HEK293T (cell line): ENCODE measurements around the gene GPR65.

ENCODE experiments used
- CTCF ChIA-PET: fragments of 350-600 bp; formaldehyde crosslinking; extraction: SDS; loops from one replicate; lab custom pipeline; 2021; ENCODE audit warnings: antibody characterized with exemption, inconsistent platforms; lab: Yijun Ruan, JAX
- POLR2A ChIA-PET: fragments of 350-600 bp; formaldehyde crosslinking; extraction: SDS; loops from one replicate; lab custom pipeline; 2020; ENCODE audit warnings: antibody characterized with exemption, inconsistent platforms; lab: Yijun Ruan, JAX
- DNase-seq: peaks from one replicate; pipeline ENCODE4 v3.0.0; 2012; ENCODE audit warnings: mixed read lengths; ENCODE audit errors: extremely low spot score
- ARNT ChIP-seq: fragments of 450-650 bp; IDR thresholded peaks from 2 replicates; pipeline ENCODE4 v1.6.1; 2017; ENCODE audit warnings: mild to moderate bottlenecking
- BHLHE40 ChIP-seq: fragments of 450-650 bp; IDR thresholded peaks from 2 replicates; pipeline ENCODE4 v1.6.1; 2016; ENCODE audit warnings: mild to moderate bottlenecking, moderate library complexity, borderline replicate concordance
- CTBP1 ChIP-seq: fragments of 450-650 bp; IDR thresholded peaks from 2 replicates; pipeline ENCODE4 v1.6.1; 2016; ENCODE audit warnings: borderline replicate concordance
- ELF4 ChIP-seq: fragments of 450-650 bp; IDR thresholded peaks from 2 replicates; pipeline ENCODE4 v1.6.1; 2017; ENCODE audit warnings: antibody characterized with exemption
- FOXA1 ChIP-seq: fragments of 450-650 bp; IDR thresholded peaks from 2 replicates; pipeline ENCODE4 v1.6.1; 2016; ENCODE audit warnings: mild to moderate bottlenecking
- FOXK2 ChIP-seq: fragments of 450-650 bp; IDR thresholded peaks from 2 replicates; pipeline ENCODE4 v1.6.1; 2016; ENCODE audit warnings: mild to moderate bottlenecking
- FOXM1 ChIP-seq: fragments of 450-650 bp; IDR thresholded peaks from 2 replicates; pipeline ENCODE4 v1.6.1; 2017; ENCODE audit warnings: mild to moderate bottlenecking, borderline replicate concordance
- HDGF ChIP-seq: fragments of 450-650 bp; IDR thresholded peaks from 2 replicates; pipeline ENCODE4 v1.6.1; 2017; ENCODE audit warnings: antibody characterized with exemption, borderline replicate concordance
- L3MBTL2 ChIP-seq: fragments of 450-650 bp; conservative IDR thresholded peaks from 2 replicates; pipeline ENCODE4 v1.6.1; 2016; ENCODE audit warnings: mild to moderate bottlenecking
- LEF1 ChIP-seq: fragments of 450-650 bp; IDR thresholded peaks from 2 replicates; pipeline ENCODE4 v1.6.1; 2017; ENCODE audit warnings: mild to moderate bottlenecking, borderline replicate concordance
- NFRKB ChIP-seq: fragments of 450-650 bp; IDR thresholded peaks from 2 replicates; pipeline ENCODE4 v1.6.1; 2016; ENCODE audit warnings: mild to moderate bottlenecking, moderate library complexity
- SP1 ChIP-seq: fragments of 450-650 bp; IDR thresholded peaks from 2 replicates; pipeline ENCODE4 v1.6.1; 2017
- SUZ12 ChIP-seq: fragments of 450-650 bp; IDR thresholded peaks from 2 replicates; pipeline ENCODE4 v1.6.1; 2016; ENCODE audit warnings: mild to moderate bottlenecking
- TARDBP ChIP-seq: fragments of 450-650 bp; IDR thresholded peaks from 2 replicates; pipeline ENCODE4 v1.6.1; 2016
- ZNF384 ChIP-seq: fragments of 450-650 bp; IDR thresholded peaks from 2 replicates; pipeline ENCODE4 v1.6.1; 2016
- TF ChIP-seq, protein P1 (sequence below): fragments of 450-650 bp; IDR thresholded peaks from 2 replicates; pipeline ENCODE4 v1.6.1; 2016

The GPR65 gene

DNA sequence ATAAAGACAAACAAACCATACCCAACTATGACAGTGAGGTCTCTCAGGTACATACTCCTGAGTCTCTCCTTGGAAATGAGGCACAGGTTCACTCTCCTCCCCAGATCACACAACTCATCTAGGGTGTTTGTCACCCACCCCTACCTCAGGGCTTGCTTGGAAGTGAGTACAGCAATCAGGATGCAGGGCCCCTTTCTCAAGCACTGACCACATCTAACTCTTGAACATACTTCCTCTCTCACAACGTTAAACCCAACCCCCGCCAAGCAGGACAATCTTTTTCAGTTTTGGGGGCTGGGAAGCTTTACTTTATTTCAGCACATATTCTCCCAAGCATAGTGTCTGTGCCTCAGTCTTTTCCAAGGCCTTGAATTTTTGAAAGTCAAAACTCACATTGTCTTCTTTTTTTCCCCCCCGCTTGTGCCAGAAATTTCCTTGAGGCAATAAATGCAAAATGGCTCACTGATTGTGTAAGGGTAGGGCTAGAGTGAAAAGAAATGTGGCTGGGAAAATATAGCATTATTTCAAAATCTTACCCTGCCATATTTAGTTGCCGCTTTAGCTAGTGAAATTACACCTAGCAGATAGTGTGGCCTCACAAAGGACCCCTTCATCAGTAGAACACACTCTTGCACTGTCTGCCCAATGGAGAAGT lies 2.4 kb upstream of the GPR65 start:
- no peak for DNase-seq
- no peak for TF ChIP-seq NFRKB
- TF ChIP-seq SUZ12, result no peak
- no peak for TF ChIP-seq FOXK2
- no peak for TF ChIP-seq HDGF
- no peak for TF ChIP-seq SP1
- no peak for TF ChIP-seq ZNF384
- TF ChIP-seq FOXM1, result no peak
- CTCF ChIA-PET, result no interaction called here
- POLR2A ChIA-PET, result no interaction called here

DNA sequence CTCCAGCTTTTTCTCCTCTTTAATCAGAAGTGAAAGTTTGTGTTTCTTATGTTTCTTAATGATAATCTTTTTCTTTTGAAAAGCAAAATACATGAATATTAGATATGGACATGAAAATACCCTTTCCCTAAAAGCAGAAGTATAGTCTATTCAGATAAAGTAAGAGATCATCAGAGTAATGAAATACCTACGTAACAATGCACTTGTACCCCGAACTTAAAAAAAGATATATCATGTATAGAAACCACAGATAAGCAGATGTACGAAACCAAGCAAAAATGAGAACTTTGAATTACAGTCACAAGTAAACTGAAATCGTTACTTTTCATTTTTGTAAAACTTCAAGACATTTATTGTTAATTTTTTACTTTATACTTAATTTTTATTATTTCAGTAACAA lies 1.5 kb upstream of the GPR65 start:
- ChIA-PET CTCF (no interaction called here), POLR2A (no interaction called here)
- TF ChIP-seq HDGF, result no peak
- no peak for TF ChIP-seq TARDBP
- no peak for TF ChIP-seq SP1
- no peak for TF ChIP-seq L3MBTL2
- no peak for TF ChIP-seq FOXM1
- TF ChIP-seq FOXA1, result no peak
- TF ChIP-seq FOXK2, result no peak
- TF ChIP-seq ARNT, result no peak

DNA sequence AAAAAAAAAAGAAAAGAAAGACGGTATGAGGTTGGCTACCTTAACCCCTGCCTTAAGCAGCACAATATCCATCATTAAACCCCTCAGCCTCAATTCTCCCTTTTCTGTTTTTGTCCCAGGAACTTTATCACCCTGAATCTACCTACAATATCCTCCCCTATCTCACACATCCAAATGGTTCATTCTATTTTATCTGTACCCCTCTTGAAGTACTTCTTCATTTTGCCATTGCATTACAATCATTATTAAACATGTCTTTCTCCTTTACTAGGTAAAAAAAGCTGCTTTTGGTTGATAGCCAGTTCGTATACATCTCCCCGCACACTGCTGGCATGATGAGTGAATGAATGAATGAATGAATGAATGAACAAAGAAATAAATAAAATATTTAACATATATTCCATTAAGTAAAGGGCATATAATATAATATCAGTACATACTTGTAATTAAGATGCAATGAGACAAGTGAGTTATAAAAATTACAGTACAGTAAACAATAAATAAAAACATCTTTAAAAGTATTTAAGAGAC lies 364 bp upstream of the GPR65 start:
- POLR2A ChIA-PET, result no interaction called here
- no peak for DNase-seq
- TF ChIP-seq SUZ12 (no peak), ELF4 (no peak), NFRKB (no peak), LEF1 (no peak), L3MBTL2 (no peak), FOXM1 (no peak), HDGF (no peak), TARDBP (no peak)
- TF ChIP-seq, protein P1, sequence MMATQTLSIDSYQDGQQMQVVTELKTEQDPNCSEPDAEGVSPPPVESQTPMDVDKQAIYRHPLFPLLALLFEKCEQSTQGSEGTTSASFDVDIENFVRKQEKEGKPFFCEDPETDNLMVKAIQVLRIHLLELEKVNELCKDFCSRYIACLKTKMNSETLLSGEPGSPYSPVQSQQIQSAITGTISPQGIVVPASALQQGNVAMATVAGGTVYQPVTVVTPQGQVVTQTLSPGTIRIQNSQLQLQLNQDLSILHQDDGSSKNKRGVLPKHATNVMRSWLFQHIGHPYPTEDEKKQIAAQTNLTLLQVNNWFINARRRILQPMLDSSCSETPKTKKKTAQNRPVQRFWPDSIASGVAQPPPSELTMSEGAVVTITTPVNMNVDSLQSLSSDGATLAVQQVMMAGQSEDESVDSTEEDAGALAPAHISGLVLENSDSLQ, result no peak
- CTCF ChIA-PET, result no interaction called here

More for the DNA sequence above, 1.5 kb upstream of the GPR65 start:
- no peak for DNase-seq

GRCh38 chr14:88005978-88006851 lies 1.3 kb downstream of the GPR65 start:
- no peak for DNase-seq
- ChIA-PET CTCF (no interaction called here), POLR2A (no interaction called here)
- no peak for TF ChIP-seq FOXM1
- TF ChIP-seq CTBP1, result no peak
- TF ChIP-seq ZNF384, result no peak
- no peak for TF ChIP-seq HDGF
- TF ChIP-seq FOXA1, result no peak
- no peak for TF ChIP-seq SUZ12
- no peak for TF ChIP-seq TARDBP
- TF ChIP-seq ARNT, result no peak
- no peak for TF ChIP-seq BHLHE40
- no peak for TF ChIP-seq SP1
- no peak for TF ChIP-seq FOXK2
- no peak for TF ChIP-seq NFRKB
- no peak for TF ChIP-seq L3MBTL2
- no peak for TF ChIP-seq LEF1
- no peak for TF ChIP-seq ELF4
- TF ChIP-seq, protein P1, result no peak

DNA sequence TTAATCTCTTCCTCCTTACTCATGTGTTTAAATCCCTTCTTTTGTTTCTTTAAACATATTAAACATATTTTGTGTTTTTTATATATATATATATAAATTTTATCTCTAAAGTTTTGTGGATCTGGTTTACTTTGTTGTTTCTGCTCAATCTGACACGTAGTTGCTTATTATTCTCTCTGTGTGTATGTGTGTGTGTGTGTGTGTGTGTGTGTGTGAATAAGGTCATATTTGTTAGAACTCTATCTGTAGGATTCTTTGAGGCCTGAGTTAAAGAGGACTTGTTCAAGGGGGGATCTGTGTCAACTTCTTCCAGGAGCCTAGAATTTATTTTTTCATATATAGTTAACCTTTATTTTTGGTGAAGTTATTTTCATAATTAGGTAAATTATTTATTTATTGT lies 2.7 kb downstream of the GPR65 start:
- TF ChIP-seq CTBP1 (no peak), SUZ12 (no peak), BHLHE40 (no peak), ELF4 (no peak), TARDBP (no peak), L3MBTL2 (no peak), ARNT (no peak), FOXK2 (no peak), FOXA1 (no peak), ZNF384 (no peak), LEF1 (no peak), HDGF (no peak)
- TF ChIP-seq, protein P1, result no peak
- POLR2A ChIA-PET, result no interaction called here

GRCh38 chr14:88008039-88008742 lies 3.3 kb downstream of the GPR65 start:
- POLR2A ChIA-PET, result no interaction called here
- CTCF ChIA-PET, result no interaction called here
- DNase-seq, result no peak
- TF ChIP-seq SUZ12 (no peak), BHLHE40 (no peak), L3MBTL2 (no peak), HDGF (no peak), ZNF384 (no peak), NFRKB (no peak), CTBP1 (no peak), FOXM1 (no peak), FOXA1 (no peak), LEF1 (no peak), ARNT (no peak), TARDBP (no peak), FOXK2 (no peak), SP1 (no peak), ELF4 (no peak)
- TF ChIP-seq, protein P1, result no peak

More for the DNA sequence above, 2.7 kb downstream of the GPR65 start:
- no peak for DNase-seq
- CTCF ChIA-PET, result no interaction called here
